DND-41 (cell line): ENCODE results near the gene THY1.

ENCODE experiments used
- ATAC-seq: fragments of 200-7000 bp; cut with Tn5 transposase; 3 replicates; pipeline ENCODE4 v1.9.1; 2021; ENCODE audit warnings: low read depth; ENCODE audit not compliant: insufficient read depth
- DNase-seq: peaks from one replicate; pipeline ENCODE4 v3.0.0-alpha.2; 2020
- H2AFZ ChIP-seq: 2 replicates; pipeline ENCODE4 v1.6.0; 2012; ENCODE audit warnings: low read depth, low read length
- H3K27ac ChIP-seq: 2 replicates; pipeline ENCODE4 v1.5.1; 2012; ENCODE audit warnings: low read length, inconsistent platforms
- H3K27me3 ChIP-seq: fragments of 200-600 bp; sonication (generic); 2 replicates; pipeline ENCODE4 v1.6.0; 2012; ENCODE audit warnings: low read length, mild to moderate bottlenecking, inconsistent platforms; ENCODE audit not compliant: insufficient read depth, poor library complexity
- H3K36me3 ChIP-seq: 2 replicates; pipeline ENCODE4 v1.5.1; 2012; ENCODE audit warnings: low read length, inconsistent platforms; ENCODE audit not compliant: insufficient read depth
- H3K4me1 ChIP-seq: 2 replicates; pipeline ENCODE4 v1.5.1; 2012; ENCODE audit warnings: mild to moderate bottlenecking, low read length; ENCODE audit not compliant: insufficient read depth
- H3K4me2 ChIP-seq: 2 replicates; pipeline ENCODE4 v1.6.0; 2012; ENCODE audit warnings: mild to moderate bottlenecking, moderate library complexity, low read length, inconsistent platforms; ENCODE audit not compliant: insufficient read depth
- H3K4me3 ChIP-seq, 2 experiments: fragments of 200-600 bp in 1 of 2; shearing (Covaris generic) in 1 of 2; 2 replicates each; pipeline ENCODE4 v1.5.1; 2012 to 2016; ENCODE audit warnings: inconsistent platforms in 2 of 2, low read length in 2 of 2, mild to moderate bottlenecking in 2 of 2, low read depth in 1 of 2, moderate library complexity in 1 of 2
- H3K79me2 ChIP-seq: 2 replicates; pipeline ENCODE4 v1.6.0; 2012; ENCODE audit warnings: low read length, inconsistent platforms; ENCODE audit not compliant: insufficient read depth
- H3K9ac ChIP-seq: 2 replicates; pipeline ENCODE4 v1.6.0; 2012; ENCODE audit warnings: low read depth, mild to moderate bottlenecking, inconsistent platforms, low read length, moderate library complexity
- H3K9me3 ChIP-seq: 2 replicates; pipeline ENCODE4 v1.5.1; 2012; ENCODE audit warnings: low read length, moderate library complexity, mild to moderate bottlenecking, inconsistent platforms; ENCODE audit not compliant: insufficient read depth, severe bottlenecking
- H4K20me1 ChIP-seq: 2 replicates; pipeline ENCODE4 v1.6.0; 2012; ENCODE audit warnings: low read length; ENCODE audit not compliant: insufficient read depth
- CTCF ChIP-seq: IDR thresholded peaks from 2 replicates; pipeline ENCODE4 v1.5.1; 2012; ENCODE audit warnings: borderline replicate concordance, low read length, moderate library complexity, mild to moderate bottlenecking; ENCODE audit not compliant: poor library complexity, severe bottlenecking; ENCODE audit errors: extremely low read depth
- EZH2 ChIP-seq: IDR thresholded peaks from 3 replicates; pipeline ENCODE4 v1.6.1; 2012; ENCODE audit warnings: borderline replicate concordance, low read depth, mild to moderate bottlenecking, moderate library complexity, low read length, inconsistent platforms; ENCODE audit not compliant: severe bottlenecking

The THY1 gene

GRCh38 chr11:119447664-119448242 is 24.8 kb upstream of the THY1 start:
- H4K20me1 ChIP-seq: no peaks in the 10 kb centered on the region
- H2AFZ ChIP-seq: no peak overlapping the region
- TF ChIP-seq CTCF (no peak), EZH2 (no peak)
- no peaks in the 10 kb centered on the region for H3K9me3 ChIP-seq
- H3K36me3 ChIP-seq: no peaks in the 10 kb centered on the region
- H3K27me3 ChIP-seq: peaks cover 22% of the 10 kb centered on the region
- H3K4me1 ChIP-seq: no peaks in the 10 kb centered on the region
- H3K4me3 ChIP-seq: no peak overlapping the region
- DNase-seq: no peak
- H3K4me2 ChIP-seq: no peak overlapping the region
- no peak overlapping the region for H3K27ac ChIP-seq
- H3K9ac ChIP-seq: no peak overlapping the region
- H3K79me2 ChIP-seq: no peaks in the 10 kb centered on the region
- ATAC-seq: no peak

- H3K9ac ChIP-seq: no peak overlapping the region
- no peak for ATAC-seq
- H3K9me3 ChIP-seq: no peaks in the 10 kb centered on the region
- no peaks in the 10 kb centered on the region for H3K79me2 ChIP-seq
- no peak overlapping the region for H3K27ac ChIP-seq
- no peak overlapping the region for H3K4me2 ChIP-seq
- no peak overlapping the region for H3K4me3 ChIP-seq
- no peaks in the 10 kb centered on the region for H4K20me1 ChIP-seq
- H2AFZ ChIP-seq: no peak overlapping the region
- DNase-seq: no peak
- peaks cover 22% of the 10 kb centered on the region for H3K27me3 ChIP-seq
- H3K4me1 ChIP-seq: no peaks in the 10 kb centered on the region
- TF ChIP-seq EZH2: no peak
- TF ChIP-seq CTCF: no peak
- no peaks in the 10 kb centered on the region for H3K36me3 ChIP-seq
Measured at GRCh38 chr11:119446871-119447663, 24.1 kb upstream of the THY1 start.

GRCh38 chr11:119446434-119446833 is 23.5 kb upstream of the THY1 start:
- Histone ChIP-seq H3K27ac (no peak overlapping the region), H3K4me1 (no peaks in the 10 kb centered on the region), H3K9me3 (no peaks in the 10 kb centered on the region), H3K4me2 (no peak overlapping the region), H3K9ac (no peak overlapping the region), H4K20me1 (no peaks in the 10 kb centered on the region), H2AFZ (no peak overlapping the region), H3K27me3 (peaks cover 22% of the 10 kb centered on the region), H3K36me3 (no peaks in the 10 kb centered on the region), H3K79me2 (no peaks in the 10 kb centered on the region), H3K4me3 (no peak overlapping the region)
- no peak for TF ChIP-seq CTCF
- TF ChIP-seq EZH2: no peak
- DNase-seq: no peak
- no peak for ATAC-seq
